GM18508 (cell line): Measurements from ENCODE around the gene PREX1.

Experiments used
- ATAC-seq: cut with Tn5 transposase; IDR thresholded peaks from one replicate; pipeline ENCODE4 v1.9.1; 2021; ENCODE audit warnings: moderate number of reproducible peaks; ENCODE audit not compliant: insufficient read depth, unreplicated experiment

Gene PREX1

GRCh38 chr20:48689874-48690571 lies 137.8 kb downstream of the PREX1 start:
- ATAC-seq: no peak

- no peak for ATAC-seq
These were observed 138.4 kb downstream of the PREX1 start for GRCh38 chr20:48689388-48689787.

- no peak for ATAC-seq
These were observed 139.2 kb downstream of the PREX1 start for GRCh38 chr20:48688579-48688978.

- ATAC-seq: no peak
These were observed 140.5 kb downstream of the PREX1 start for GRCh38 chr20:48687117-48687800.

GRCh38 chr20:48686238-48687116 lies 141.3 kb downstream of the PREX1 start:
- no peak for ATAC-seq

- no peak for ATAC-seq
These were observed 142.5 kb downstream of the PREX1 start for GRCh38 chr20:48685300-48685699.

GRCh38 chr20:48684501-48685041 lies 143.2 kb downstream of the PREX1 start:
- ATAC-seq: no peak

GRCh38 chr20:48683467-48684175 lies 144.2 kb downstream of the PREX1 start:
- ATAC-seq: no peak

GRCh38 chr20:48682529-48683363 lies 145.1 kb downstream of the PREX1 start:
- ATAC-seq: no peak

- ATAC-seq: no peak
These were observed 145.8 kb downstream of the PREX1 start for GRCh38 chr20:48681873-48682426.

- ATAC-seq: no peak
These were observed 146.5 kb downstream of the PREX1 start for GRCh38 chr20:48681201-48681872.

GRCh38 chr20:48680650-48681049 lies 147.1 kb downstream of the PREX1 start:
- no peak for ATAC-seq

GRCh38 chr20:48679599-48679998 lies 148.2 kb downstream of the PREX1 start:
- no peak for ATAC-seq

GRCh38 chr20:48679011-48679410 lies 148.8 kb downstream of the PREX1 start:
- no peak for ATAC-seq

- no peak for ATAC-seq
These were observed 149.4 kb downstream of the PREX1 start for GRCh38 chr20:48678421-48678820.

- no peak for ATAC-seq
These were observed 150.9 kb downstream of the PREX1 start for GRCh38 chr20:48676795-48677460.

- no peak for ATAC-seq
These were observed 151.7 kb downstream of the PREX1 start for GRCh38 chr20:48676125-48676524.

GRCh38 chr20:48674461-48674860 lies 153.3 kb downstream of the PREX1 start:
- no peak for ATAC-seq
